ENCODE data around the gene C1orf87. TPM values are rescaled to one million over a fixed set of nuclear protein-coding genes. Genes with fewer than 3 reads are reported as not detected.

The C1orf87 gene
- total RNA-seq, 1 experiment from 2014 or later: not detected

DNA sequence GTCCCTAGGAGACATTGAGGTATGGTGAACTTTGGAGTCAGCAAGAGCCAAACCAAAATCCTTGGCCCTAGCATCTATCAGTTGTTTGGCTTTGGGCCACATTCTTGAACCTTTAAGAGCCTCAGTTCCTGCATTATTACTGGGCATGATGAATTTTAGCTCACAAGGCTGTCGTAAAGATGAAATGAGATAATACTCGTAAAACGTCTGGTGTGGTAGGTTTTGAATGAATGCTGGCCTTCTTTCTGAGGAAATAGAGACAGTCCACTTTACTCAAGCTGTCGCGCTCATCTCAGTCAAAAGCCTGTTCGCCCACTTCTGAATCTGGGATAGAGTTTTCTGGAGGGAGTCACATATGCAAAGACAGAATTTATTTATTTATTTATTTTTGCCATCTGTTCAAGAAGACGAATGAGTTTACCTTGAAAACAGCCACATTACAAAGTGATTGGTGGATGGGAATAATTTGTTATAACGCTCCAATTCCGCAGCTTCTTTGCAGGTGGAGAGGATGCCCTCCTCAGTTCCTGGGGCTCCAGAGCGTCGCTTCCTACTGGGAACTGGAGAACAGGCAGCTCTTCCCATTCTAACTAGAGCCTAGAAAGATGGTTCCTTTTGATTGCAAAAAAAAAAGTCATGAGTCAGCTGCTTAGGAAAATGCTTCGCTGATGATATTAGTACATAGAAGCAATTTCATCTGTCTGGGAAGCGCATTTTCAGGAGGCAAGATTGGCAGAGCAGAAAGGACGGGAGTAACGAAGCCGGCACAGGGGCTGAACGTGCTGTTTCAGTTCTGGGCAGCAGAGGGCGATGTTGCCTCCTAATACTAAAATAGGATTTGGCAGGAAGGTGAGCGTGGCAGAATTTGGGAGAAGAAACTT is 97.1 kb downstream of the C1orf87 start:
- Histone ChIP-seq H3K27me3 (ENCODE audit: insufficient read depth, low read length) (peaks cover 10% of the 10 kb centered on the region; the same call in 1 of the 2 replicates), H3K36me3 (ENCODE audit: control insufficient read depth in 1 of 2, insufficient read depth in 2 of 2, low read length in 2 of 2) (no peaks in the 10 kb centered on the region), H3K27ac (ENCODE audit: low read depth, low read length) (no peak overlapping the region), H3K79me2 (ENCODE audit: insufficient read depth, low read length) (no peaks in the 10 kb centered on the region), H3K9ac (ENCODE audit: low read length) (no peak overlapping the region), H3K9me2 (ENCODE audit: insufficient read depth) (no peaks in the 10 kb centered on the region), H3K4me3 (replicated peaks in 1 of 2; ENCODE audit: low read depth in 1 of 2, low read length in 2 of 2) (no peak overlapping the region), H2AFZ (ENCODE audit: low read depth, low read length, poor library complexity, severe bottlenecking) (peak overlapping the region; percentile 82), H3K9me3 (ENCODE audit: control insufficient read depth in 1 of 2, insufficient read depth in 1 of 2, low read depth in 1 of 2, low read length in 2 of 2) (no peaks in the 10 kb centered on the region), H4K20me1 (ENCODE audit: insufficient read depth) (no peaks in the 10 kb centered on the region), H3K4me1 (ENCODE audit: control insufficient read depth in 1 of 2, insufficient read depth in 2 of 2, low read length in 2 of 2) (peaks cover 0 to 4% of the 10 kb centered on the region in 2 experiments; a peak in 2 of 4 replicates), H3K4me2 (ENCODE audit: low read length) (peak overlapping the region; percentile 60)
- intact Hi-C loops (cut with micrococcal nuclease): loop anchor here (2.0 to 10.0 kb wide), 4 partner anchors 150 to 1878 kb away; no protein-coding TSS in a partner anchor
- CTCF ChIA-PET: interaction anchor here (1.0 to 1.8 kb wide), 4 partner anchors 9 to 789 kb away, joined by 3 to 7 read pairs (median 4); no protein-coding TSS in a partner anchor
- ATAC-seq: peak; percentile 90
- RAD21 ChIA-PET (ENCODE audit: low non-redundant PET in 1 of 2, low total read pairs in 2 of 2, uncharacterized antibody in 2 of 2, unreplicated experiment in 2 of 2): interaction anchor here in 1 of 2 experiments (0.6 kb wide), 1 partner anchor 1875 kb away, joined by 3 read pairs; no protein-coding TSS in a partner anchor
- TF ChIP-seq REST (IDR thresholded peaks at IDR 0.05; ENCODE audit: low read depth) (no peak), CTCF (IDR thresholded peaks at IDR 0.05 in 2 of 3, conservative IDR thresholded peaks at IDR 0.05 in 1 of 3; ENCODE audit: borderline replicate concordance in 1 of 3, insufficient read depth in 1 of 3, low read depth in 2 of 3, low read length in 2 of 3) (peak; percentile 38 to 91 (median 86); a peak in 5 of 6 replicates), EZH2 (IDR thresholded peaks at IDR 0.05) (no peak), EZH2phosphoT487 (IDR thresholded peaks at IDR 0.05; ENCODE audit: borderline replicate concordance) (no peak), POLR2AphosphoS5 (IDR thresholded peaks at IDR 0.05; ENCODE audit: low read depth, low read length) (no peak), RAD21 (IDR thresholded peaks at IDR 0.05; ENCODE audit: low read depth) (peak; percentile 61), POLR2A (IDR thresholded peaks at IDR 0.05; ENCODE audit: borderline replicate concordance, extremely low read depth, insufficient read depth, insufficient read length) (no peak), SIN3A (IDR thresholded peaks at IDR 0.05; ENCODE audit: low read depth) (no peak), ELF1 (IDR thresholded peaks at IDR 0.05; ENCODE audit: borderline replicate concordance, low read depth) (no peak)
- no TSS peak for BruUV-seq (replicated peaks)
- peak; percentile 41 for DNase-seq (ENCODE audit: low read depth, low spot score)
- POLR2A ChIA-PET: no interaction called here
